Activated naive CD4-positive, alpha-beta T cell treated with anti-CD3 and anti-CD28 coated beads for 36 hours (primary cell): ENCODE measurements around the gene CADM4. TPM values are rescaled to one million over a fixed set of nuclear protein-coding genes. Genes with fewer than 3 reads are reported as not detected.
"Not testable (repeated sequence)": the region's sequence is repeated elsewhere in the genome, so short reads cannot be mapped to it uniquely, and the experiment has no call there.

ENCODE experiments used
- CTCF ChIA-PET: fragments of 350-600 bp; sonication (Branson Sonifier 250); formaldehyde crosslinking; loops from one replicate; lab custom pipeline; 2021; ENCODE audit warnings: antibody characterized with exemption; lab: Charles Lee
- DNase-seq: peaks from one replicate; pipeline ENCODE4 v3.0.0-alpha.2; 2020
- H3K27ac Mint-ChIP-seq: one replicate; pipeline ENCODE4 v1.8.0; 2021; ENCODE audit warnings: mild to moderate bottlenecking, mixed read lengths
- H3K27me3 Mint-ChIP-seq: one replicate; pipeline ENCODE4 v1.8.0; 2021; ENCODE audit warnings: low read depth, mixed read lengths
- H3K36me3 Mint-ChIP-seq: one replicate; pipeline ENCODE4 v1.8.0; 2021; ENCODE audit warnings: low read depth, mixed read lengths
- H3K4me1 Mint-ChIP-seq: one replicate; pipeline ENCODE4 v1.8.0; 2021; ENCODE audit warnings: low read depth, mixed read lengths
- H3K4me3 Mint-ChIP-seq: one replicate; pipeline ENCODE4 v1.8.0; 2021; ENCODE audit warnings: mild to moderate bottlenecking, moderate library complexity, mixed read lengths
- H3K9me3 Mint-ChIP-seq: one replicate; pipeline ENCODE4 v1.8.0; 2021; ENCODE audit warnings: mixed read lengths
- intact Hi-C: fragments of 100-400 bp; cut with micrococcal nuclease; formaldehyde crosslinking; loops from one replicate; pipeline ENCODE4 v1.15.1; 2023
- total RNA-seq, 2 experiments: library from RNA; stranded (reverse); gene quantifications; one replicate each; pipeline ENCODE4 v1.2.3, GENCODE V29; 2021

Gene CADM4
- total RNA-seq, 2 experiments from 2014 or later = 0.64 to 0.67 TPM

GRCh38 chr19:43638995-43639518 is 593 bp downstream of the CADM4 start:
- intact Hi-C loops = no loop called here

GRCh38 chr19:43638214-43638994 is 1.2 kb downstream of the CADM4 start:
- Mint-ChIP-seq H3K4me3 (peak overlapping the region; percentile 67), H3K27me3 (peaks cover 20% of the 10 kb centered on the region), H3K36me3 (no peaks in the 10 kb centered on the region), H3K9me3 (no peaks in the 10 kb centered on the region), H3K27ac (no peak overlapping the region), H3K4me1 (peaks cover 13% of the 10 kb centered on the region)
- no peak for DNase-seq
- intact Hi-C loops = no loop called here
- CTCF ChIA-PET = interaction anchor here (1.1 kb wide), 1 partner anchor 10 kb away, joined by 3 read pairs; no protein-coding TSS in a partner anchor

More at GRCh38 chr19:43638995-43639518, 593 bp downstream of the CADM4 start:
- H3K27me3 Mint-ChIP-seq = peaks cover 20% of the 10 kb centered on the region
- H3K4me1 Mint-ChIP-seq = peaks cover 13% of the 10 kb centered on the region
- CTCF ChIA-PET = no interaction called here
- peak overlapping the region; percentile 67 for H3K4me3 Mint-ChIP-seq
- no peak overlapping the region for H3K27ac Mint-ChIP-seq
- H3K9me3 Mint-ChIP-seq = no peaks in the 10 kb centered on the region
- H3K36me3 Mint-ChIP-seq = no peaks in the 10 kb centered on the region
- no peak for DNase-seq

- Mint-ChIP-seq H3K36me3 (no peaks in the 10 kb centered on the region), H3K9me3 (no peaks in the 10 kb centered on the region), H3K4me3 (no peak overlapping the region), H3K27ac (no peak overlapping the region), H3K4me1 (peaks cover 13% of the 10 kb centered on the region), H3K27me3 (peaks cover 20% of the 10 kb centered on the region)
- no peak for DNase-seq
- CTCF ChIA-PET = no interaction called here
- intact Hi-C loops = no loop called here
Observed at GRCh38 chr19:43636121-43636683, 3.4 kb downstream of the CADM4 start.

GRCh38 chr19:43635561-43635940 is 4.1 kb downstream of the CADM4 start:
- H3K36me3 Mint-ChIP-seq, DNase-seq, H3K9me3 Mint-ChIP-seq, H3K4me3 Mint-ChIP-seq, intact Hi-C loops, H3K27ac Mint-ChIP-seq: not testable (repeated sequence)
- CTCF ChIA-PET = interaction anchor here (0.6 kb wide), 1 partner anchor 1799 kb away, joined by 3 read pairs; no protein-coding TSS in a partner anchor
- Mint-ChIP-seq H3K4me1 (peaks cover 12% of the 10 kb centered on the region), H3K27me3 (peaks cover 18% of the 10 kb centered on the region)

GRCh38 chr19:43634872-43635560 is 4.6 kb downstream of the CADM4 start:
- DNase-seq = no peak
- Mint-ChIP-seq H3K9me3 (no peaks in the 10 kb centered on the region), H3K4me3 (no peak overlapping the region), H3K27me3 (peaks cover 16% of the 10 kb centered on the region), H3K36me3 (no peaks in the 10 kb centered on the region), H3K4me1 (peaks cover 7% of the 10 kb centered on the region), H3K27ac (no peak overlapping the region)
- CTCF ChIA-PET = interaction anchor here (0.6 kb wide), 1 partner anchor 1798 kb away, joined by 3 read pairs; no protein-coding TSS in a partner anchor
- intact Hi-C loops = no loop called here

GRCh38 chr19:43634506-43634871 is 5.2 kb downstream of the CADM4 start:
- intact Hi-C loops = no loop called here
- no peak overlapping the region for H3K27ac Mint-ChIP-seq
- CTCF ChIA-PET = no interaction called here

GRCh38 chr19:43634068-43634467 is 5.6 kb downstream of the CADM4 start:
- Mint-ChIP-seq H3K4me3 (no peak overlapping the region), H3K27me3 (peaks cover 12% of the 10 kb centered on the region), H3K27ac (no peak overlapping the region), H3K36me3 (no peaks in the 10 kb centered on the region), H3K4me1 (peaks cover 4% of the 10 kb centered on the region), H3K9me3 (no peaks in the 10 kb centered on the region)
- intact Hi-C loops = no loop called here
- DNase-seq = no peak
- CTCF ChIA-PET = interaction anchor here (0.6 kb wide), 1 partner anchor 129 kb away, joined by 4 read pairs; no protein-coding TSS in a partner anchor

More at GRCh38 chr19:43634506-43634871, 5.2 kb downstream of the CADM4 start:
- H3K9me3 Mint-ChIP-seq = no peaks in the 10 kb centered on the region
- H3K27me3 Mint-ChIP-seq = peaks cover 14% of the 10 kb centered on the region
- DNase-seq = no peak
- no peaks in the 10 kb centered on the region for H3K36me3 Mint-ChIP-seq
- H3K4me1 Mint-ChIP-seq = peaks cover 5% of the 10 kb centered on the region
- no peak overlapping the region for H3K4me3 Mint-ChIP-seq

- Mint-ChIP-seq H3K4me1 (no peaks in the 10 kb centered on the region), H3K36me3 (no peaks in the 10 kb centered on the region), H3K27me3 (peaks cover 6% of the 10 kb centered on the region), H3K27ac (no peak overlapping the region), H3K4me3 (no peak overlapping the region), H3K9me3 (no peaks in the 10 kb centered on the region)
- no peak for DNase-seq
- CTCF ChIA-PET = interaction anchor here (0.6 kb wide), 1 partner anchor 130 kb away, joined by 4 read pairs; no protein-coding TSS in a partner anchor
- intact Hi-C loops = no loop called here
Observed at GRCh38 chr19:43633520-43633919, 6.1 kb downstream of the CADM4 start.

- no peaks in the 10 kb centered on the region for H3K9me3 Mint-ChIP-seq
- peaks cover 4% of the 10 kb centered on the region for H3K4me1 Mint-ChIP-seq
- no peaks in the 10 kb centered on the region for H3K36me3 Mint-ChIP-seq
- no peak overlapping the region for H3K27ac Mint-ChIP-seq
- intact Hi-C loops = no loop called here
- no peak overlapping the region for H3K4me3 Mint-ChIP-seq
- DNase-seq = no peak
- CTCF ChIA-PET = no interaction called here
- peaks cover 14% of the 10 kb centered on the region for H3K27me3 Mint-ChIP-seq
Observed at GRCh38 chr19:43631491-43631890, 8.2 kb downstream of the CADM4 start.

GRCh38 chr19:43628646-43629326 is 10.9 kb downstream of the CADM4 start:
- Mint-ChIP-seq H3K9me3 (no peaks in the 10 kb centered on the region), H3K27me3 (peaks cover 17% of the 10 kb centered on the region), H3K36me3 (no peaks in the 10 kb centered on the region), H3K4me1 (peaks cover 18% of the 10 kb centered on the region), H3K4me3 (no peak overlapping the region), H3K27ac (no peak overlapping the region)
- CTCF ChIA-PET = interaction anchor here (1.5 kb wide), 1 partner anchor 40 kb away, joined by 3 read pairs; no protein-coding TSS in a partner anchor
- DNase-seq = no peak
- intact Hi-C loops = loop anchor here (10.0 kb wide), 1 partner anchor 184 kb away; no protein-coding TSS in a partner anchor

- peaks cover 18% of the 10 kb centered on the region for H3K4me1 Mint-ChIP-seq
- no peak overlapping the region for H3K27ac Mint-ChIP-seq
- no peak for DNase-seq
- CTCF ChIA-PET = interaction anchor here (1.6 kb wide), 1 partner anchor 180 kb away, joined by 5 read pairs; no protein-coding TSS in a partner anchor
- H3K9me3 Mint-ChIP-seq = no peaks in the 10 kb centered on the region
- intact Hi-C loops = loop anchor here (10.0 kb wide), 1 partner anchor 182 kb away; no protein-coding TSS in a partner anchor
- H3K4me3 Mint-ChIP-seq = no peak overlapping the region
- peaks cover 17% of the 10 kb centered on the region for H3K27me3 Mint-ChIP-seq
- H3K36me3 Mint-ChIP-seq = no peaks in the 10 kb centered on the region
Observed at GRCh38 chr19:43626838-43627237, 12.8 kb downstream of the CADM4 start.
